GM23248 (cell line): ENCODE data around the gene OSER1. TPM values are rescaled to one million over a fixed set of nuclear protein-coding genes. Genes with fewer than 3 reads are reported as not detected.

Experiments
- DNase-seq: peaks from one replicate; pipeline ENCODE4 v3.0.0-alpha.2; 2015
- H2AFZ ChIP-seq: fragments of 200-600 bp; sonication (generic); 2 replicates; pipeline ENCODE4 v1.6.1; 2016; ENCODE audit warnings: antibody characterized with exemption
- H3F3A ChIP-seq: fragments of 200-600 bp; sonication (generic); 2 replicates; pipeline ENCODE4 v1.6.1; 2016; ENCODE audit warnings: mild to moderate bottlenecking, antibody characterized with exemption, mixed run types; ENCODE audit not compliant: insufficient read depth
- H3K27ac ChIP-seq: fragments of 200-600 bp; sonication (generic); 2 replicates; pipeline ENCODE4 v1.5.1; 2016; ENCODE audit warnings: mild to moderate bottlenecking
- H3K27me3 ChIP-seq: fragments of 200-600 bp; sonication (generic); replicated peaks from 2 replicates; pipeline ENCODE4 v1.6.1; 2016; ENCODE audit warnings: mild to moderate bottlenecking; ENCODE audit not compliant: insufficient read depth
- H3K36me3 ChIP-seq: fragments of 200-600 bp; sonication (generic); 2 replicates; pipeline ENCODE4 v1.6.1; 2016; ENCODE audit warnings: low read depth, mild to moderate bottlenecking
- H3K4me1 ChIP-seq: fragments of 200-600 bp; sonication (generic); 2 replicates; pipeline ENCODE4 v1.6.1; 2016; ENCODE audit warnings: mild to moderate bottlenecking; ENCODE audit not compliant: insufficient read depth
- H3K4me2 ChIP-seq: fragments of 200-600 bp; sonication (generic); one replicate; pipeline ENCODE4 v1.6.1; 2016; ENCODE audit warnings: mild to moderate bottlenecking; ENCODE audit not compliant: unreplicated experiment
- H3K4me3 ChIP-seq: fragments of 200-600 bp; sonication (generic); 2 replicates; pipeline ENCODE4 v1.5.1; 2016; ENCODE audit warnings: mild to moderate bottlenecking
- H3K79me2 ChIP-seq: fragments of 200-600 bp; sonication (generic); 2 replicates; pipeline ENCODE4 v1.6.1; 2016; ENCODE audit warnings: mild to moderate bottlenecking; ENCODE audit not compliant: insufficient read depth
- H3K9ac ChIP-seq: fragments of 200-600 bp; sonication (generic); 2 replicates; pipeline ENCODE4 v1.6.1; 2016; ENCODE audit warnings: mild to moderate bottlenecking
- H3K9me2 ChIP-seq: fragments of 200-600 bp; sonication (generic); 2 replicates; pipeline ENCODE4 v1.6.1; 2016; ENCODE audit warnings: mixed run types, mild to moderate bottlenecking, moderate library complexity; ENCODE audit not compliant: insufficient read depth
- H3K9me3 ChIP-seq: fragments of 200-600 bp; sonication (generic); one replicate; pipeline ENCODE4 v1.6.1; 2017; ENCODE audit warnings: low read depth
- H4K20me1 ChIP-seq: fragments of 200-600 bp; sonication (generic); 2 replicates; pipeline ENCODE4 v1.6.0; 2016; ENCODE audit not compliant: insufficient read depth
- EZH2 ChIP-seq: fragments of 200-600 bp; sonication (generic); IDR thresholded peaks from 2 replicates; pipeline ENCODE4 v1.6.1; 2018; ENCODE audit warnings: antibody characterized with exemption, mild to moderate bottlenecking; ENCODE audit not compliant: insufficient read depth, poor library complexity, severe bottlenecking
- EZH2phosphoT487 ChIP-seq: fragments of 200-600 bp; sonication (generic); IDR thresholded peaks from 2 replicates; pipeline ENCODE4 v1.6.1; 2018; ENCODE audit warnings: antibody characterized with exemption, moderate library complexity, mild to moderate bottlenecking, low read depth; ENCODE audit not compliant: insufficient read depth
- WGBS, 2 experiments: methylation state at CpG; one replicate each; pipeline ENCODE4 v1.1.6; 2015 to 2017; ENCODE audit warnings: low lambda C conversion rate in 2 of 2, low coverage in 1 of 2; ENCODE audit errors: missing lambda C conversion rate in 2 of 2; 5-methylcytosine and 5-hydroxymethylcytosine counted together
- in situ Hi-C: fragments of 300-500 bp; cut with MboI; formaldehyde crosslinking; loops from 2 replicates; pipeline ENCODE4 v1.15.0; 2020
- polyA plus RNA-seq: library from polyadenylated mRNA; unstranded; fragments of >200 nt; fragmentation: Nextera tagmentation; extraction: Ambion mirVana; gene quantifications from 2 replicates; pipeline ENCODE4 v1.2.1, GENCODE V29; 2016
- total RNA-seq: library from RNA; depleted of rRNA; stranded (reverse); fragments of >200 nt; shearing (Covaris generic); gene quantifications from 2 replicates; pipeline ENCODE4 v1.2.3, GENCODE V29; 2014

OSER1 gene
- total and polyA plus RNA-seq, 2 experiments from 2014 or later = 36.2 to 43.8 TPM

- Histone ChIP-seq H3K4me3 (peak overlapping the region; percentile 79; the same call in 1 of the 2 replicates), H3K79me2 (no peaks in the 10 kb centered on the region), H4K20me1 (no peaks in the 10 kb centered on the region), H3K27ac (no peak overlapping the region), H3K9ac (no peak overlapping the region), H3K36me3 (no peaks in the 10 kb centered on the region), H2AFZ (no peak overlapping the region), H3K9me2 (no peaks in the 10 kb centered on the region), H3K9me3 (no peaks in the 10 kb centered on the region), H3F3A (peaks cover 21% of the 10 kb centered on the region), H3K4me2 (no peak overlapping the region), H3K4me1 (peaks cover 13% of the 10 kb centered on the region), H3K27me3 (no peaks in the 10 kb centered on the region)
- DNase-seq = no peak
- WGBS, 2 experiments = 96% methylated on average over 4 of the region's 4 CpGs
- in situ Hi-C loops = loop anchor here (5.0 kb wide), 1 partner anchor 68 kb away; no protein-coding TSS in a partner anchor
- TF ChIP-seq EZH2 (no peak), EZH2phosphoT487 (no peak)
Observed at GRCh38 chr20:44185574-44185973, 25.0 kb downstream of the OSER1 start.

- Histone ChIP-seq H3K9me2 (no peaks in the 10 kb centered on the region), H3K4me3 (no peak overlapping the region), H3K36me3 (no peaks in the 10 kb centered on the region), H4K20me1 (no peaks in the 10 kb centered on the region), H3K9ac (no peak overlapping the region), H3F3A (peaks cover 12% of the 10 kb centered on the region), H3K27me3 (no peaks in the 10 kb centered on the region), H3K9me3 (no peaks in the 10 kb centered on the region), H3K4me1 (peaks cover 11% of the 10 kb centered on the region), H3K27ac (no peak overlapping the region), H3K4me2 (no peak overlapping the region), H3K79me2 (no peaks in the 10 kb centered on the region), H2AFZ (no peak overlapping the region)
- 71 to 74% methylated on average over 7 of the region's 7 CpGs for WGBS, 2 experiments
- no peak for DNase-seq
- no peak for TF ChIP-seq EZH2
- no peak for TF ChIP-seq EZH2phosphoT487
- in situ Hi-C loops = no loop called here
Observed at GRCh38 chr20:44183282-44183681, 27.3 kb downstream of the OSER1 start.

GRCh38 chr20:44182863-44183262 lies 27.7 kb downstream of the OSER1 start:
- Histone ChIP-seq H2AFZ (no peak overlapping the region), H3K9me2 (no peaks in the 10 kb centered on the region), H3K36me3 (no peaks in the 10 kb centered on the region), H3K79me2 (no peaks in the 10 kb centered on the region), H3F3A (peaks cover 8% of the 10 kb centered on the region), H3K4me1 (peaks cover 7% of the 10 kb centered on the region), H3K27ac (no peak overlapping the region), H3K27me3 (no peaks in the 10 kb centered on the region), H3K4me3 (no peak overlapping the region), H3K9ac (no peak overlapping the region), H4K20me1 (no peaks in the 10 kb centered on the region), H3K4me2 (no peak overlapping the region), H3K9me3 (no peaks in the 10 kb centered on the region)
- no peak for DNase-seq
- 68 to 73% methylated on average over 3 of the region's 3 CpGs for WGBS, 2 experiments
- in situ Hi-C loops = no loop called here
- no peak for TF ChIP-seq EZH2
- no peak for TF ChIP-seq EZH2phosphoT487

- Histone ChIP-seq H3K4me1 (peaks cover 10% of the 10 kb centered on the region), H4K20me1 (no peaks in the 10 kb centered on the region), H3K9me2 (no peaks in the 10 kb centered on the region), H3K36me3 (no peaks in the 10 kb centered on the region), H2AFZ (no peak overlapping the region), H3K79me2 (no peaks in the 10 kb centered on the region), H3K27me3 (no peaks in the 10 kb centered on the region), H3F3A (peaks cover 2% of the 10 kb centered on the region), H3K4me2 (no peak overlapping the region), H3K9me3 (no peaks in the 10 kb centered on the region), H3K4me3 (no peak overlapping the region), H3K9ac (no peak overlapping the region), H3K27ac (no peak overlapping the region)
- WGBS, 2 experiments = 49 to 56% methylated on average over 12 to 13 of the region's 13 CpGs
- DNase-seq = no peak
- TF ChIP-seq EZH2phosphoT487 = no peak
- no peak for TF ChIP-seq EZH2
- in situ Hi-C loops = no loop called here
Observed at GRCh38 chr20:44182135-44182765, 28.3 kb downstream of the OSER1 start.
